Measurements from ENCODE around the gene PLP2. TPM values are rescaled to one million over a fixed set of nuclear protein-coding genes. Genes with fewer than 3 reads are reported as not detected.

PLP2 gene
- total and polyA plus RNA-seq, 2 of the 13 experiments (the other 11 are each of a cell fraction or from before 2014, with no cell fraction given), result 0.40 to 3.6 TPM

- FAIRE-seq, result no peak
- peak within 1 kb of the TSS; percentile 67; the same call in 1 of the 2 replicates for H3K9ac ChIP-seq (ENCODE audit: insufficient read depth, low read depth, low read length)
- TF ChIP-seq ZNF18 (CRISPR knock-in tag; IDR thresholded peaks at IDR 0.05; ENCODE audit: insufficient replicate concordance) (no peak), KLF16 (CRISPR knock-in tag; IDR thresholded peaks at IDR 0.05) (no peak), ZBTB33 (CRISPR knock-in tag; IDR thresholded peaks at IDR 0.05) (peak; percentile 92)
- no peaks in the 10 kb centered on the region for H3K9me3 ChIP-seq (ENCODE audit: low read length)
- CTCF ChIA-PET (ENCODE audit: low intra/inter-chr PET ratio, low total read pairs), result no interaction called here
- H3K4me1 ChIP-seq (ENCODE audit: insufficient read depth, low read length), result peaks cover 22% of the 10 kb centered on the region; the same call in 1 of the 2 replicates
- ATAC-seq, result no peak
- in situ Hi-C loops (cut with HindIII; ENCODE audit: extremely low pct_ligation_motif_present, low pct_unique_long_range_greater_than_20kb), result loop anchor here (5.0 kb wide), 1 partner anchor 40 kb away; the partner anchor contains the start of gene GPKOW
- no peaks in the 10 kb centered on the region for H3K36me3 ChIP-seq (replicated peaks in 1 of 2; ENCODE audit: control insufficient read depth in 1 of 2, insufficient read depth in 2 of 2, low read length in 2 of 2)
- H3K79me2 ChIP-seq (ENCODE audit: insufficient read depth, low read length), result no peaks in the 10 kb centered on the region
- POLR2A ChIA-PET, result no interaction called here
- H2AFZ ChIP-seq (ENCODE audit: low read length), result no peak within 1 kb of the TSS
- H3K27me3 ChIP-seq (ENCODE audit: control insufficient read depth in 1 of 2, insufficient read depth in 2 of 2, low read length in 2 of 2), result no peaks in the 10 kb centered on the region
- whole genome bisulfite sequencing (ENCODE audit: low lambda C conversion rate), result 100% methylated on average over 2 of the region's 28 CpGs
- H4K20me1 ChIP-seq (ENCODE audit: insufficient read depth, low read length), result no peaks in the 10 kb centered on the region
- no TSS peak for BruUV-seq (replicated peaks)
- H3K4me3 ChIP-seq (replicated peaks in 1 of 3; ENCODE audit: insufficient read depth in 1 of 3, low read depth in 2 of 3, low read length in 3 of 3), result peak within 1 kb of the TSS in 2 of 3 experiments; percentile 28 to 65; a peak in 2 of 6 replicates
- no peak for DNase-seq (ENCODE audit: low spot score)
- no peak within 1 kb of the TSS for H3K27ac ChIP-seq (ENCODE audit: extremely low read length, insufficient read depth, low read length)
- intact Hi-C loops (cut with micrococcal nuclease; ENCODE audit: unreplicated experiment), result loop anchor here (5.0 kb wide), 1 partner anchor 40 kb away; the partner anchor contains the start of gene GPKOW
- H3K4me2 ChIP-seq (ENCODE audit: low read depth, low read length), result peak within 1 kb of the TSS; percentile 57
Measured at GRCh38 chrX:49162620-49163019, 9.1 kb upstream of the PLP2 start, which contains the start of gene MAGIX. MAGIX (plus strand) TSS chrX:49162758; CDS start chrX:49162890, 132 bp downstream.
